RWPE1 (cell line): Measurements from ENCODE around the gene PCDH10.

ENCODE experiments used
- CTCF ChIA-PET: fragments of 350-600 bp; sonication (Branson Sonifier 250); formaldehyde crosslinking; extraction: SDS; loops from one replicate; lab custom pipeline; 2021; lab: Yijun Ruan, JAX
- POLR2A ChIA-PET: fragments of 400-600 bp; formaldehyde crosslinking; extraction: SDS; loops from one replicate; lab custom pipeline; 2020; ENCODE audit warnings: antibody characterized with exemption; ENCODE audit not compliant: low non-redundant PET; lab: Yijun Ruan, JAX
- DNase-seq: peaks from one replicate; pipeline ENCODE4 v3.0.0; 2012; ENCODE audit warnings: low spot score
- H3K27ac ChIP-seq: fragments of 450-650 bp; 2 replicates; pipeline ENCODE4 v1.5.1; 2017
- TF ChIP-seq, protein P1 (sequence below): fragments of 450-650 bp; conservative IDR thresholded peaks from 2 replicates; pipeline ENCODE4 v1.5.1; 2017; ENCODE audit warnings: low read depth, mild to moderate bottlenecking

PCDH10 gene

DNA sequence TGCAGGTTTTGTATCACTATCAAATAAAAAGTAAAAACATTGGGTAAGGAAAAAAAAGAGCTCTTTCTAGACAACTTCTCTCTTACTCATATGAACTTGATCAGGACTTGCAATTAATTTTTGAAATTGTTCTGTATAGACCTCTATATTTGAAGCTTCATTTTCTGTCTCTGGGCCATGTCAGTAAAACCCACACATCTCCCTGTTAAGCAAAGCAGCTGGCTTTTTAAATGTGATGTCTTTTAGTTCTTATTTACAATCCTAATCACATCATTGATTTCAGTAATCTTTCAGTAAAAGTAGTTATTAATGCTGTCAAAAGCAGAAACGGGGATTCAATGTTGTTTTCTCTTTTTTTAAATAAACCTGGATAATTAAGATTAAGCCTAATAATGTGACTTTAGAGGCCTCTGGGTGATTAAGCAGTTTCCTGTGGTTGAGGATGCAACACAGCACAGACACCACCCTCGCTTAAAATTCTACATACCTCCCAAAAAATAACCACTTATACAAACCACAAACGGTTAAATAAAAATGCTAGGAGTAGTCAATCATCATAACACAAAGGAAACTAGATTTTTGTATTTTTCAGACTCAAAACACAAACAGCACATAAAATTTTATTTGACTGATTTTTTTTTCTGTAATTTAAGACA is 5.2 kb upstream of the PCDH10 start:
- no peak for DNase-seq
- ChIA-PET POLR2A (no interaction called here), CTCF (interaction anchor here (0.6 kb wide), 1 partner anchor 1574 kb away, joined by 4 read pairs; no protein-coding TSS in a partner anchor)
- H3K27ac ChIP-seq = no peak overlapping the region
- TF ChIP-seq, protein P1, sequence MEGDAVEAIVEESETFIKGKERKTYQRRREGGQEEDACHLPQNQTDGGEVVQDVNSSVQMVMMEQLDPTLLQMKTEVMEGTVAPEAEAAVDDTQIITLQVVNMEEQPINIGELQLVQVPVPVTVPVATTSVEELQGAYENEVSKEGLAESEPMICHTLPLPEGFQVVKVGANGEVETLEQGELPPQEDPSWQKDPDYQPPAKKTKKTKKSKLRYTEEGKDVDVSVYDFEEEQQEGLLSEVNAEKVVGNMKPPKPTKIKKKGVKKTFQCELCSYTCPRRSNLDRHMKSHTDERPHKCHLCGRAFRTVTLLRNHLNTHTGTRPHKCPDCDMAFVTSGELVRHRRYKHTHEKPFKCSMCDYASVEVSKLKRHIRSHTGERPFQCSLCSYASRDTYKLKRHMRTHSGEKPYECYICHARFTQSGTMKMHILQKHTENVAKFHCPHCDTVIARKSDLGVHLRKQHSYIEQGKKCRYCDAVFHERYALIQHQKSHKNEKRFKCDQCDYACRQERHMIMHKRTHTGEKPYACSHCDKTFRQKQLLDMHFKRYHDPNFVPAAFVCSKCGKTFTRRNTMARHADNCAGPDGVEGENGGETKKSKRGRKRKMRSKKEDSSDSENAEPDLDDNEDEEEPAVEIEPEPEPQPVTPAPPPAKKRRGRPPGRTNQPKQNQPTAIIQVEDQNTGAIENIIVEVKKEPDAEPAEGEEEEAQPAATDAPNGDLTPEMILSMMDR = no peak

DNA sequence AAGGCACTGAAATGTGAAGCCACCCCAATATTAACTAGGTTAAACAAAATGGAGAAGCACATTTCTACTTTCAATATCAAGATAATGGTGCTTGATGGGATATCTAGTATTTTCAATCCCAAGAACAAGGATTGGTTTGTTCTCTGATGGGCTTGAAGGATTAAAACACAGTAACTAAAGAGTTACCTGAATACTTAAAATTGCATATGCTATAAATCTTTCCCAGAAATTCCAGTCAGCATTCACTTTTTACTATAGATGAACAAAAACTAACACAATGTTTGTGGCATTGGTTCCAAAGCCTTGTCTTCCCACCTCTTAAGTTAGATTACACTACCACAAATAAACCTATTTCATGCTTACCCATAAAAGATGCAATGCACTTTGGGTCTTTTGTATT is 3.9 kb upstream of the PCDH10 start:
- no peak for DNase-seq
- POLR2A ChIA-PET = no interaction called here
- TF ChIP-seq, protein P1 = no peak
- CTCF ChIA-PET = no interaction called here
- H3K27ac ChIP-seq = no peak overlapping the region

DNA sequence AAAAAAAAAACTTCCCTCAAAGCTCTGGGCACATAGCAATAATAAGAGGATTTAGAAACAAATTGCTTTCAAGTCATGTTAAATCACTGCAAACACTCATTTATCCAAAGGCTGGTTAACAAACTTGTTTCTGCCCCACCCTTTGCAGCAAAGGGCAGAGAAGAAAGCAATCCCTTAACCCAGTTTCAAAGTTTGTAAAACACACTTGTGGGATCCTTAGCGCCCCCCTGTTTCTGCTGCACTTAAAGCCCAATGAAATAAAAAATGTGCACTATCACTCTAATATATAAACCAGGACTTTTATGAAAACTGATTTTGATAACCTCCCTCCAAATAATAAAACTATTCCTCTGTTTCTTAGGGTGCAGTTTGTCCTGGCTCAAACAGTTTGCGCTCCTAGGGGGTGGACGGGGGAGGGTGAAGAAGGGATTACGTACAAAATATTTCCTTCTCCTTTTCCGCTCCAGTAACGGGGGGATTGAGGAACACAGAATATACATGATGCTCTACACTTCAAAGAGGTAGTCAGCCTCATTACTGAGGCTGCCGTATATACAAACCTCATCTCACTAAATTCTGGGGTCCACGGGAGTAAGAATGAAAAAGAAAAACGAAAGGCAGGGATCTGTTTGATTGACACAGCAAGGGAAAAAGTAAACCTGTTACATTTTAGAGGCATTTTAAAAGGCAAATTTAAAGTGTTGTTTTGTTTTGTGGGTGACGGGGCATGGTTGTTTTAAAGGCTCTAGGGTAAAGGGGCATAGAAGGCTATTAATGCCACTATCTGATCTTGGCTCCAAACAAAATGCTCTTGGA is 3.1 kb upstream of the PCDH10 start:
- TF ChIP-seq, protein P1 = no peak
- H3K27ac ChIP-seq = no peak overlapping the region
- POLR2A ChIA-PET = no interaction called here
- CTCF ChIA-PET = interaction anchor here (0.5 to 1.1 kb wide), 8 partner anchors 14 to 1454 kb away, joined by 3 to 6 read pairs (median 4); no protein-coding TSS in a partner anchor
- no peak for DNase-seq

DNA sequence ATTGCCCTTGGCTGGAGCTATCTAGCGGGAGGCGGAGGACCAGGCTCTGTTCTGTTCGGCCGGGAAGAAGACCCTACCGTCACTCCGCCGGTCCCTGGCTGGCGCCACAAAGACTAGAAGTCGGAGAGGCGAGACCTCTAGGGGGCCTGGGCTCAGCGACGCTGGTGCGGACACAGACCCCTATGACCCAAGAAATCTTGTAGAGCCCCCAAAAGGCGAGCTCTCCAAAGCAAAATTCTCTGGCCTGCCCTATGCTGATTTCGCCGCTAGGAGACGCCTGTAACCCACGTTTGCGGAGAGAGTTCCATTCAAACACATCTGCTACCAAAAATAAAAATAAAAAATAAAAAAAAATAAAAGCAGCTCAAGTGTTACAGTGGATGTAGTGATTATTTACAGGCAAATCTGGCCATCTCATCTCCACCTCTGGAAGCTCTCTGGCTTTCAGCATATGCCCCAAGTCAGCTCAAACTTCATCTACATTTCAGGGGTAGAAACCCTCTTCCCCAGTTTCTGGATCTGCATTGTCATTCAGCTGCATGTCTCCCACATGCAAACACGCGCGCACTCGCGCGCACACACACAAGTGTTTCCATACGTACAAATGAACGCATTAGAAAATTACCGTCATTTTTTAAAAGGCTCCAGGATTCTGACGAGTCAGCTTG is 2.4 kb upstream of the PCDH10 start:
- DNase-seq = no peak
- H3K27ac ChIP-seq = no peak overlapping the region
- ChIA-PET POLR2A (no interaction called here), CTCF (interaction anchor here (0.5 to 1.1 kb wide), 12 partner anchors 14 to 1877 kb away, joined by 3 to 7 read pairs (median 4); no protein-coding TSS in a partner anchor)
- TF ChIP-seq, protein P1 = peak; percentile 94

DNA sequence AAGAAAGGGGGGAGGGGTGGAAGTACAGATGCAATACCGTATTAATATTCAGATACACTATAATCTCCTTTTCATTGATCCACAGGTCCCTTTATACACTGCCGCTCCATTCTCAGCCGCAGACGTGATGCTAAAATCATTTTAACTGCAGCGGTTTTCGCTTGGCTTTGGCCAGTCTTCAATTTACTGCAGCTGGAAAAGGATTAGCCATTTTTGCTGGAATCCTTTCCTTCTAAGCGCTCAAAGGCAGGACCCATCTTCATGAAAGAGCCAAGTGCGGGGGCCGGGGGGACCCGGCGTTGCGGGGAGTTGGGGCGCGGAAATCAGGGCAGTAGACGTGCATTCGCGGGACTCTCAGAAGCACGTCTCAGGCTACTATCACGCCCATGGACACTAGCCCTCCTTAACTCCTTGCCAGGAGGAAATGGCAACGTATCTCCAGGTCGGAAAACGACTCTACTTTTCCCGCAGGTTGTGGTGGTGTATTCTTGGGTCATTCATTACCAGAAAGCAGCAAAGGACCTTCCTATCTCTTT is 1.7 kb upstream of the PCDH10 start:
- POLR2A ChIA-PET = no interaction called here
- DNase-seq = no peak
- H3K27ac ChIP-seq = no peak overlapping the region
- TF ChIP-seq, protein P1 = no peak
- CTCF ChIA-PET = interaction anchor here (0.6 to 1.1 kb wide), 6 partner anchors 22 to 1876 kb away, joined by 3 to 7 read pairs (median 4); no protein-coding TSS in a partner anchor
